ENCODE results near the gene ELP6. TPM values are rescaled to one million over a fixed set of nuclear protein-coding genes. Genes with fewer than 3 reads are reported as not detected.
"Not testable (repeated sequence)": the region's sequence is repeated elsewhere in the genome, so short reads cannot be mapped to it uniquely, and the experiment has no call there.

The ELP6 gene
- total and polyA plus RNA-seq, 9 of the 15 experiments (the other 6 are each of a cell fraction or from before 2014, with no cell fraction given), result 76.9 to 198 (median 83.3) TPM

- Histone ChIP-seq H3K4me1 (replicated peaks in 1 of 2; ENCODE audit: control insufficient read depth in 2 of 2, insufficient read depth in 2 of 2, low read length in 2 of 2) (peaks cover 32 to 54% of the 10 kb centered on the region in 2 experiments), H3K27ac (ENCODE audit: extremely low read depth, low read depth, low read length) (peak overlapping the region; percentile 75; the same call in 2 of the 3 replicates), H3K4me2 (ENCODE audit: insufficient read depth, low read length) (peak overlapping the region; percentile 10), H3K9ac (ENCODE audit: insufficient read depth in 1 of 2, low read depth in 2 of 2, low read length in 2 of 2) (peak overlapping the region in 1 of 2 experiments; percentile 42; a peak in 2 of 4 replicates)
- H3K9me3 ChIP-seq (replicated peaks; ENCODE audit: control insufficient read depth, insufficient read depth, low read depth, low read length); H2AFZ ChIP-seq (ENCODE audit: low read depth, low read length); H3K79me2 ChIP-seq (ENCODE audit: control insufficient read depth, insufficient read depth, low read length); H4K20me1 ChIP-seq (replicated peaks; ENCODE audit: control insufficient read depth, insufficient read depth, low read length); H3K27me3 ChIP-seq (ENCODE audit: control insufficient read depth in 2 of 2, insufficient read depth in 2 of 2, low read length in 2 of 2); H3K4me3 ChIP-seq; intact Hi-C loops (cut with micrococcal nuclease); H3K36me3 ChIP-seq (ENCODE audit: control insufficient read depth, insufficient read depth, low read length); H3K9me1 ChIP-seq (ENCODE audit: control insufficient read depth, insufficient read depth, low read length); BruUV-seq (replicated peaks); in situ Hi-C loops (cut with MboI); CTCF ChIA-PET (ENCODE audit: low intra/inter-chr PET ratio); TF ChIP-seq FOXM1 (CRISPR knock-in tag; IDR thresholded peaks at IDR 0.05; ENCODE audit: low read depth); CREB1 (CRISPR knock-in tag; IDR thresholded peaks at IDR 0.05): not testable (repeated sequence)
- ATAC-seq, result peak; percentile 10
- 1% methylated on average over 4 of the region's 4 CpGs for WGBS (ENCODE audit: insufficient coverage, low coverage, missing lambda C conversion rate)
- peak; percentile 52 to 93 (median 54) for DNase-seq (ENCODE audit: extremely low read depth in 1 of 4, low spot score in 3 of 4)
- POLR2A ChIA-PET, result interaction anchor here (0.6 to 1.6 kb wide), 4 partner anchors 10 to 322 kb away, joined by 3 to 6 read pairs (median 4); no protein-coding TSS in a partner anchor
- peak; percentile 84 for FAIRE-seq
- TF ChIP-seq CXXC5 (CRISPR knock-in tag; IDR thresholded peaks at IDR 0.05) (peak; percentile 80), SMARCA4 (IDR thresholded peaks at IDR 0.05) (peak; percentile 93), MTA2 (IDR thresholded peaks at IDR 0.05; ENCODE audit: low read depth) (peak; percentile 80), TAL1 (IDR thresholded peaks at IDR 0.05) (peak; percentile 88), ZBED1 (IDR thresholded peaks at IDR 0.05) (0 out of 2 replicates have a peak, but pooled peaks have one; percentile 58), FOXM1 (IDR thresholded peaks at IDR 0.05; ENCODE audit: low read depth) (peak; percentile 49; the same call in 1 of the 2 replicates), MEIS2 (IDR thresholded peaks at IDR 0.05; ENCODE audit: partially characterized antibody) (peak; percentile 68), ELF4 (CRISPR knock-in tag; IDR thresholded peaks at IDR 0.05) (0 out of 2 replicates have a peak, but pooled peaks have one; percentile 14), CREB1 (IDR thresholded peaks at IDR 0.05) (peak; percentile 48; the same call in 1 of the 2 replicates), JUND (IDR thresholded peaks at IDR 0.05; ENCODE audit: borderline replicate concordance, low read depth, low read length) (peak; percentile 73; the same call in 1 of the 2 replicates), JUND (tag; IDR thresholded peaks at IDR 0.05; ENCODE audit: borderline replicate concordance, low read depth, low read length) (peak; percentile 47; the same call in 1 of the 3 replicates), SIN3A (IDR thresholded peaks at IDR 0.05; ENCODE audit: borderline replicate concordance in 2 of 2, control insufficient read depth in 1 of 2, low read depth in 2 of 2, low read length in 2 of 2) (0 out of 4 replicates have a peak, but pooled peaks of 1 of the 2 experiments have one; percentile 56), TCF3 (CRISPR knock-in tag; IDR thresholded peaks at IDR 0.05) (peak; percentile 90), HMBOX1 (IDR thresholded peaks at IDR 0.05) (peak; percentile 72; the same call in 1 of the 2 replicates), DPF2 (IDR thresholded peaks at IDR 0.05) (peak; percentile 94), STAT5A (IDR thresholded peaks at IDR 0.05; ENCODE audit: borderline replicate concordance, low read length) (peak; percentile 94), CREM (IDR thresholded peaks at IDR 0.05; ENCODE audit: low read depth) (peak; percentile 56; the same call in 1 of the 2 replicates), DMBX1 (CRISPR knock-in tag; IDR thresholded peaks at IDR 0.05; ENCODE audit: borderline replicate concordance) (peak; percentile 33; the same call in 1 of the 2 replicates), LEF1 (IDR thresholded peaks at IDR 0.05) (peak; percentile 75), POLR2AphosphoS5 (IDR thresholded peaks at IDR 0.05; ENCODE audit: control insufficient read depth, insufficient read depth, low read depth, low read length) (peak; percentile 77; the same call in 1 of the 2 replicates), TBL1XR1 (IDR thresholded peaks at IDR 0.05; ENCODE audit: low read length in 2 of 2) (peak in 1 of 2 experiments; percentile 61; a peak in 1 of 4 replicates), SMARCC2 (IDR thresholded peaks at IDR 0.05; ENCODE audit: low read depth) (peak; percentile 65; the same call in 1 of the 2 replicates), ARID1B (IDR thresholded peaks at IDR 0.05) (peak; percentile 96), MAFK (IDR thresholded peaks at IDR 0.05; ENCODE audit: low read length) (peak; percentile 12; the same call in 1 of the 2 replicates), PML (IDR thresholded peaks at IDR 0.05; ENCODE audit: low read length) (peak; percentile 76)
Measured at GRCh38 chr3:47481763-47482162, 31.7 kb downstream of the ELP6 start.
